Fibroblast of mammary gland (primary cell): ENCODE data around the gene NIPBL.

Experiments used
- DNase-seq: peaks from one replicate; pipeline ENCODE4 v3.0.0-alpha.2; 2010; ENCODE audit warnings: low read depth
- H3K4me3 ChIP-seq: 2 replicates; pipeline ENCODE4 v1.5.1; 2011; ENCODE audit warnings: low read depth, mild to moderate bottlenecking, low read length, moderate library complexity; ENCODE audit not compliant: control insufficient read depth
- TF ChIP-seq, protein P1 (sequence below): conservative IDR thresholded peaks from 2 replicates; pipeline ENCODE4 v1.5.1; 2011; ENCODE audit warnings: low read depth, low read length, inconsistent platforms; ENCODE audit not compliant: control insufficient read depth, insufficient read depth

The NIPBL gene

DNA sequence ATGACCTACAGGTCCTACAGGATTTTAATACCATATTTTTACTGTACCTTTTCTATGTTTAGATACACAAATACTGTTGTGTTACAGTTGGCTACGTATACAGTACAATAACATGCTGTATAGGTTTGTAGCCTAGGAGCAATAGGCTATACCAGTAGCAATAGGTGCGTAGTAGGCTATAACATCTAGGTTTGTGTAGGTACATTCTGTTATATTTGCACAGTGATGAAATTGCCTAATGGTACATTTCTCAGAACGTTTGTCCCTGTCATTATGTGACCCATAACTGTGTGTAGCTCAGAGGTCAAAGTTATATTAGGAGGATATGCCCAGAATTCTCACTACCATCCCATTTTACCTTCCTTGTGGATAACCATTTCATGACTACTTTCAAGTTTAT lies 59.7 kb downstream of the NIPBL start:
- TF ChIP-seq, protein P1, sequence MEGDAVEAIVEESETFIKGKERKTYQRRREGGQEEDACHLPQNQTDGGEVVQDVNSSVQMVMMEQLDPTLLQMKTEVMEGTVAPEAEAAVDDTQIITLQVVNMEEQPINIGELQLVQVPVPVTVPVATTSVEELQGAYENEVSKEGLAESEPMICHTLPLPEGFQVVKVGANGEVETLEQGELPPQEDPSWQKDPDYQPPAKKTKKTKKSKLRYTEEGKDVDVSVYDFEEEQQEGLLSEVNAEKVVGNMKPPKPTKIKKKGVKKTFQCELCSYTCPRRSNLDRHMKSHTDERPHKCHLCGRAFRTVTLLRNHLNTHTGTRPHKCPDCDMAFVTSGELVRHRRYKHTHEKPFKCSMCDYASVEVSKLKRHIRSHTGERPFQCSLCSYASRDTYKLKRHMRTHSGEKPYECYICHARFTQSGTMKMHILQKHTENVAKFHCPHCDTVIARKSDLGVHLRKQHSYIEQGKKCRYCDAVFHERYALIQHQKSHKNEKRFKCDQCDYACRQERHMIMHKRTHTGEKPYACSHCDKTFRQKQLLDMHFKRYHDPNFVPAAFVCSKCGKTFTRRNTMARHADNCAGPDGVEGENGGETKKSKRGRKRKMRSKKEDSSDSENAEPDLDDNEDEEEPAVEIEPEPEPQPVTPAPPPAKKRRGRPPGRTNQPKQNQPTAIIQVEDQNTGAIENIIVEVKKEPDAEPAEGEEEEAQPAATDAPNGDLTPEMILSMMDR: no peak
- no peak overlapping the region for H3K4me3 ChIP-seq
- DNase-seq: no peak

DNA sequence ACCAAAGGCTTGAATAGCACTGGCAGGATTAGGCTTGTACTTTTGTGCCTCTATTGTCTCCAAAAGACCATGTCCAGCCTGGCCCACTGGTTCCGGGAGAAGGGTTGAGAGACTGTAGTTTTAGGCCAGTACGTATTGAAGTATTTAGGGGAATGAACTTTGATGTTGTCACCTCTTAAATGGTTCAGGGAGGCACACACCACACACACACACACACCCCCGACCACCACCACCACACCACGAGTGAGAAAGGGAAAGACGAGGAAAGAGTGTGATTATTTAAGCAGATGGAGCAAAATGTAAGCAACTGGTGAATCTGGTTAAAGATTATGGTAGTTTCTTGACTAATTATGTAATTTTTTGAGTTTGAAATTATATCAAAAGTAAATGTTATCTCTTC lies 61.6 kb downstream of the NIPBL start:
- DNase-seq: no peak
- no peak overlapping the region for H3K4me3 ChIP-seq
- TF ChIP-seq, protein P1: no peak

DNA sequence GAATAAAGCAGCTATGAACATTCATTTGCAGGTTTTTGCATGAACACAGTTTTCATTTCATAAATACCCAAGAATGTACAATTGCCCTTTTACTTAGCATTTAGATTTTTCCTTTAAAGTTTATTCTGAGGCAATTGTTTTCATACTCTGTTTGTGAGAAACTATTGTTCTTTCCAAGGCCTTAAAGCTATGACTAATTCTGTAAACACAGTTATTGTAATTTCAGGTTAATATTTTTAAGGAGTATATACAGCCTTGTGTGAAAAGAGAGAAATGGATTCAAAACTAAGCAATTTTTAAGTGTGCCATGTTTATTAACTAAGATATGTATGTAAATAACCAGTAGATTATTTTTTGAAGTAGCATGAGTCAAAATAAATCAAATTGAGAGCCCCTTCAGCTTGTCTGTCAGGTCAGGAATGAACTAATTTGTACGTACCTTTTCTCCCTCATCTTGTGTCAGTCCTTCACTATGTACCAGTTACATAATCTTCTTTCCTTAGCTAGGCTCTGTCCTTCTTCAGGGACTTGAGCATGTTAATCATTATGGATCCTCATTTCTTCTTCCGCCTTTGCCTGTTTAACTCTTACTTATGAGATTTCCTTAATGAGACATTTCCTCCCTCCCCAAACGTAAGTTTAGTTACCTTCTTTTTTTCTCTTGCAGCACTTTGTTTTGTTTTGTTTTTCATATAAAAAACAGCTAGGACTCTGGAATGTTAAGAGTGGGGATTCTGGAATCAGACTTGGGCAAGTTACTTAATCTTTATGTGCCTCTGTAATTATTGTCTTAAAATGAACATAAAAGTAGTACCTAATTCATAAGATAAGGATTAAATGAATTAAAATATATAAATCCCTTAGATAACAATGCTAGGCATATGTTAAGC lies 63.6 kb downstream of the NIPBL start:
- H3K4me3 ChIP-seq: no peak overlapping the region
- TF ChIP-seq, protein P1: no peak
- no peak for DNase-seq

DNA sequence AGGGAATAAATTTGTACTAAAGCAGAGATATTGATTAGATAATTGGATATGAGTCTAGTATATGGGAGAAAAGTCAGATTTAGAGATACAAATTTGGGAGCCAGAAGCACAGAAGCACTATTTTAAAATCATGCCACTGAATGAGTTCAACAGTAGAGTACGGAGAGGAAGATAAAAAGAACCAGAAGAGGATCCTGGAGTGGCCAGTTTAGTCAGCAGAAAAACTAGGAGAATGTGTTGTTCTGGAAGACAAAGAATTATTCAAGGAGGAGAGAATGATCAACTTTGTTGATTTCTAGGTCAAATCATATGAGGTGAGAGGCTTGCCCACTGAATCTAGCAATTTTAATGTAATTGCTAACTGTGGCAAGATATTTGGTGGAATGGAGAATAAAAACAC lies 67.0 kb downstream of the NIPBL start:
- DNase-seq: no peak
- no peak overlapping the region for H3K4me3 ChIP-seq
- TF ChIP-seq, protein P1: no peak

DNA sequence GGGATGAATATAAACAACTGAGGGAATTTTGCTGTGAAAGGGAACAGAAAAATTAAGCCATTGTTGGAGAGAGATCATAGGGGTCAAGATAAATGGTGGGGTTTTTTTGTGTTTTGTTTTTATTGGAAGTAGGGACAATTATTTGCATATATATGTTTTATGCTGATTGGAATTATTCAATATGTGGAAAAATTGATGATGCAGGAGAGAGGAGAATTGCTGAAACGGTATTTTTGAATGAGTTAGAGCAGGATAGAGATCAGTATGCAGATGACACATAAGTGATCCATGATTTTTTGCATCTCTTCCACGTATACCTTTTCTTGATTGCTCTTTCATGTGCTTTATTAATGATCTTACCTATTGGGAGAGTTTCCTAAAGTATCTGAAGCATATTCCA lies 67.5 kb downstream of the NIPBL start:
- TF ChIP-seq, protein P1: no peak
- no peak overlapping the region for H3K4me3 ChIP-seq

DNA sequence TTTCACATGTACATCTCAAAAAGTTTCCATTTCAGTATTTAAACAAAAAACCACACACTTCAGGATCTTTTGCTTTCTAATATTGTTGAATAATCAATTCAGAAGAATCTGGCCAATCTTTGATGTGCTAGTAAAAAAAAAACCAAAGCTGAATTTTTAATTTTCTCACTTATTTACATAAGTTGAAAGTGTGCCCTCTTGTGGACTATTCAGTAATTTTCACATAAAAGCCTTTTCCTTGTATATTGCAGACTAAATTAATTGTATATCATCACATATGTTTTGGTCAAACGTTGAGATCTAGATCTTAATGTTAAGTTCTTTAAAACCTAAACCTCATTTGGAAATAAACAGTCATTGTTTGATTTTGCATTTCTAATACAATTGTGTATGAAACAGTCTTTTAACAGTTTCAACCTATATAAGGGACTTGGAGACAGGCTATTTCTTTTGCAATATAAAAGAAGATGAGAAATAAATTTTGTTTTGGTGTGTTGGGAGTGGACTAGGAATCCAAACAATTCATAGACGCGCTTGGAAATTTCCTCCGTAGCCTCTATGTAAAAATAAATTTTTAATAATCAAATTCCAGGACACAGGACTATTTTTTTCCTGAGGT lies 68.1 kb downstream of the NIPBL start:
- DNase-seq: peak; percentile 79
- TF ChIP-seq, protein P1: peak; percentile 50
- H3K4me3 ChIP-seq: no peak overlapping the region

More for the DNA sequence above, 67.5 kb downstream of the NIPBL start:
- DNase-seq: no peak
